GM19023 (cell line): ENCODE data around the gene DRD3.

Source experiments
- ATAC-seq: cut with Tn5 transposase; IDR thresholded peaks from one replicate; pipeline ENCODE4 v1.9.1; 2021; ENCODE audit warnings: mild to moderate bottlenecking, moderate library complexity; ENCODE audit not compliant: unreplicated experiment

Gene DRD3

DNA sequence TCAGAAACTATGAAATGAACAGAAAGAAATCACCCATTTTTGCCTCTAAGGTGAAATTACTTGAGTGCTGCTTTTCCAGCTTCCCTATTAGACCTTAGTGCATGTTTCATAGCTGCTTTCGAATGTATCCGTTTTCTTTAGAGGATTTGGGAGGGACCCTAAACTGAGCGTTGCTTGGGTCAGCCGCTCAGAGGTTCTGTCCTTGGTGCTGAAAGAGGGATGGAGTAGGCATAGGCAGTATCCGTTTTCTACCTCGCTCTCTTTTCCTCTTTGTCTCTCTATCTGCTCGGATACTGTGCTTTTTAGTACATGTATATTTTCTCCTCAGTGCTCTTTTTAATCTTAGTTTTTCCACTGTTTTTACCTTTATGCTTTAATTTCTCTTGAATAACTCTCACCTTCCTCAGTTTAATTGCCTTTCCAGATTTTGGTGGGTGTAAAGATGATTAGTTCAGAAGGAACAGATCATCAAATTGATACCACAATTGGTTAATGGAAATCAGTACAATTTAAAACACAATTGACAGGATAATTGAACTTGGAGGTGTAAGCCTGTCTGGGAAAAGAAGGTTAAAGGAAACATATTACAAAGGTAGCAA is at the start of gene DRD3:
Gene DRD3, minus strand, starts transcription at position 283 of the 599 bp plus-strand sequence. CDS start 7,060 bp downstream, outside the sequence.
- ATAC-seq, result no peak

- ATAC-seq, result no peak
These were observed 48.2 kb upstream of the DRD3 start for GRCh38 chr3:114227076-114227475.

- no peak for ATAC-seq
These were observed 47.5 kb upstream of the DRD3 start for GRCh38 chr3:114226313-114226712.

DNA sequence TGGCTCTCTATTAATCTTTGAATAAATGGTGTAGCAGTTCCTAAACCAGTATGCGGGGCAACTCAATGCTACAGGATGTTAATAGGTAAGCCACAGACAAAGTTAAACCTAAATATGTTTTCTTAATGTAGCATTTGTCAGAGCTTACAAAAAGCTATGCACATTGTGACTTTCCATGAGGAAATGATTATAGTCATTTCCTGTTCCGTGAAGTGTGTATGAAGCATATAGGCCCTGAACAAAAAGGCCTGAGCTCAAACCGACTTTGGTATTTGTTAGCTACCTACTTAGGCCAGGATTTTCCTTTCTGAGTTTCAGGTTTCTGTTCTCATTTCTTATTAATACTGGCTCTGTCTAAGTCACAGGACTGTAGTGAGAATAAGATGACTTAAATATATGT is 44.3 kb upstream of the DRD3 start:
- ATAC-seq, result peak; percentile 81

- ATAC-seq, result no peak
These were observed 43.0 kb upstream of the DRD3 start for GRCh38 chr3:114221881-114222264.

GRCh38 chr3:114221165-114221880 is 42.5 kb upstream of the DRD3 start:
- no peak for ATAC-seq

- no peak for ATAC-seq
These were observed 40.9 kb upstream of the DRD3 start for GRCh38 chr3:114219741-114220140.

DNA sequence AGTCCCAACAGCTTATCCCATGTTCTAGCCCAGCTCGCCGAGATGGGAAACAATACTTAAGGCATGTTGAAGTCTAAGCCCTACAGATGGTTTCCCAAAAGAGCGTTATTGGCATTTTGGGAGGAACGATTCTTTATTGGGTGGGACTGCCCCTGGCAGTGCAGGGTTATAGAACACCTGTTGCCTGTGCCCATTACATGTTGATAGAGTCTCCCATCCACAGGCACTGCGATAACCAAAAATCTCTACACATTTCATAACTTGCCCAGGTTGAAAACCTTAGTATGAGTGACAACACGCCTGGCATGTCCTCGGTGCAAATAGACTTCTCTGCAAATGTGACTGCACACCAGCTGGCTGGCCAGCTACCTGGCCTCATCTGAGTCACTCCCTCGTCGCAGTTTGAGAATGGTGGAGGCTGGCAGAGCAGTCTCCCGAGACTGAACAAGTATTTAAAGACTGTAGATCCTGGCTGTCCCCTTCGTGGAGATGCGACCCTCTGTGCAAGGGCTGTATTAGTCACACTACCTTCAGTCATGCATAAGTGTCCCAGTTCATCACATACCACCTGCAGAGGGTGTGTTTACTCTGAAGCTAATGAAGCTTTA is 39.8 kb upstream of the DRD3 start:
- ATAC-seq, result no peak

- no peak for ATAC-seq
These were observed 39.2 kb upstream of the DRD3 start for GRCh38 chr3:114218006-114218405.

DNA sequence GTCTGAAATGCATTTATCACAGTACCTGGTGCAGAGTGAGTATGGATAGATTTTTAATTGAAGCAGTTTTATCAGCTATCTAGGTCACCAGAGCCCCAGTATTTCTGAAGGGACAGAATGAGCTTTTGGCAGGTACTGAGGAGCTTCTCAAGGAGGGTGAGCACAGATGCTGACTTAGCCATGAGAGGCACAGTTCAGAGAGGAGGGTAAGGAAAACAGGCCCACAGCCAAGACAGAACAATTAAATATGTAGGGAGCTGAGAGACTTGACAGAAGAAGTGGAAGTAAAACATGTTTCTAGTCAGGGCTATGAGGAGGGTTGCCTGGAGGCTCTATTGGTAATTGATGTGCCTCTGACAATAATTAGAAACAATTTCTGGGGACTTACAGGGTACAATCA is 38.4 kb upstream of the DRD3 start:
- no peak for ATAC-seq

DNA sequence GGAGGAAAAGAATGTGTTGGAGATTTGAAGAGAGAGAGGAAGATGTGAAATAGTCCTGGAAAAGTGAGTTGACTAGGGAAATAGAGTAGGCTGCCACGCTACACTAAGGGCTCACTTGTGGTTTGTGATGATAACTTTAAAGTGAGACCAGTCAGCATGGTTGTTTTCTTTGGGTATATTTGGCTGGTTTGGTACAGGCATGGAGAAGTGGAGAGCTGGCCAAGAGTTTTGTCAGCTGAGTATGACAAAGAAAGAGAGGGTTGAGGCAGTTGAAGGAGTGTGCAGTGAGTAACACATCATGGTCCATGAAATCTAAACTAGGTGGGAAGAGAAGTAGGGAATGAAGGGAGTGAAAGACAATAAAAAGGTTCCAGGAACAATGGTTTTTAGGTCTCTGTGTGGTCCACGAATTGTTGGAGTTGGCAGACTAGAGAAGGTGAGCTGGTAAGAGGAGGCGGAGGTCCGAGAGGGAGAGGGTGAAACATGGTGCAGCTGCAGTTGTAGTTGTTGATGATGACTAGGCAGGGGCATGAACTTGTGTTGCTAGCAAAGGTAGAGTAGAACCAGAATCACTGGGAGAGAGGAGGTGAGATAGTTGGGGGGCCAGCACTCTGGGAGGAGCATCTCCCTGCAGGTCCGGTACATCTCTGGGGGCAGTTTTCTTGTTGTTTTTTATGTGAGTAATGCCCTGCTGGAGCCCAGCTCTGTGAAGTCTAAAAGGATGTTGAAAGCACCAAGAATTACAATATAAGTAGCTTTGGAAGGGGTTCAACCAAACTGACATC is 37.5 kb upstream of the DRD3 start:
- ATAC-seq, result no peak

DNA sequence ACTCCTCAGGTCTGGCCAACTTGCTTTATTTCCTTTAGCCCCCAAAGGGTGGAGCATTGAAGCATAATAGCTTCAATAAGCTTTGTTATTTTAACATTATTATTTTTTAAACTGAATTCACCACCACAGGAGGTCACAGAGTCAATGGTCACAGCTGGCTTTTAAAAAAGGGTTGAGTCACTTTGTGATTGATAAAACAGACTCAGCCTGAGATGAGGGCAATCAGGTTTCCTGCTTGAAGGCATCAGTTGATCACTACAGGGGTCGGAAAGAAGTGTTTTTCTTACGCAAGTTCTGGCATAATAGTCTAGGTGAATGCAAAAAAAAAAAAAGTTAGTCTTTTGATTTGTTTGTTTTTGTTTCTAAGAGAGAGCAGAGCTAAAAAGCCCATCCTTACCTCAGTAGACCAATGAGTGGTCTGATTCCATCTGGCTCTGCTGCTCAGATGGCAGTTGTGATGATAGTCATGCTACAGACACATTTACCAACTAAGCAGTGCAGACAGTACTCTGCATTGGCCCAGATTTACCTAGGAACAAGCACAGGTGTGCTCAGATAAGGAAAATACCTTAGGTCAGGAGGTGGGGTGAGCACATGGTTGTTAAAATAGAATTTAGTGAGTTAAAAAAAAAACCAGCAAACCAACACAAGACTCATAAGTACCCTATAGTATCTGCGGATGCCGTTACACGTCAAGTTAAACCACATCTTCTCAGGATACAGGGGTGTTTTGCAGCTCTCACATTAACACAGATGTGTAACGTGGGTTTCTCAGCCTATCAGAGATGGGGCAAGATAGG is 35.9 kb upstream of the DRD3 start:
- ATAC-seq, result peak; percentile 29

DNA sequence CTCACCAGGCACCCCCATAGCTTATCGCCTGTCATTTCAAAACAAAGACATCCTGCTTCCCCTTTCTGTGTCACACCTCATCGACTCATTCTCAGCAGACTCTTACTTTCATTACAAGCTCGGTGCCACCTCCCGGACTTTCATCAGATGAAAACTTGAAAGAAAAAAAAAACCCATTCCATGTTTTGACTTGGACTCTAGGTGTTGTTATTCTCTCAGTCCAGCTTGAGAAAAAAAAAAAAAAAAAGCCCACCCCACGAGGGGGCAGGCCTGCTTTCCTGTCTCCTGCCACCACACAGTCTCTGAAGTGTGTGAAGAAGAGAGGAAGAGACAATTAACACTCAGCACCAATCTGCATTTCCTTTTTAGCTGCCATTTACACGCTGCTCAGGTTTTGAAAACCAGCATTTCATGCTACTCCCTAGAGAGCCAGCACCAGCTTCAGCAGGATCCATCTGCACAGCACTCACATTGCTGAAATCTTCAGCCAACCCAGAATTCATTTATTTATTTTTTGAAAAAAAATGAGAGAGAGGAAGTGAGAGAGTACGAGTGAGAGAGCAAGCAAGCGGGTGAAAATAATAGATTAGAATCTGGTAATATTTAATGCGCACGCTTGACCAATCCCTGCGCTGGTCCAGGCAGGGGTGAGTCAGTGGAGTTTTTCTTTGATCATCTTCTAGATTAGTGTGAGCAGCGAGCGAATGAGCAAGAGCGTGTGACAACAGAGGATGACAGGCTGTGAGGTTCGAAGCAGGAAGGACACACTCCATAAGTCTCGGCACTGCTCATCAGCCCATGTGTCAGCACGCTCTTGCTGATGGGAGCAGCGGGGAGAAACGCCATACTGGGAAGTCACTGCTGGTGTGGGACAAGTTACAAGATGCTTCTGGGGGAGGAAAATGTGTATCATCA is 35.0 kb upstream of the DRD3 start:
- peak; percentile 86 for ATAC-seq

DNA sequence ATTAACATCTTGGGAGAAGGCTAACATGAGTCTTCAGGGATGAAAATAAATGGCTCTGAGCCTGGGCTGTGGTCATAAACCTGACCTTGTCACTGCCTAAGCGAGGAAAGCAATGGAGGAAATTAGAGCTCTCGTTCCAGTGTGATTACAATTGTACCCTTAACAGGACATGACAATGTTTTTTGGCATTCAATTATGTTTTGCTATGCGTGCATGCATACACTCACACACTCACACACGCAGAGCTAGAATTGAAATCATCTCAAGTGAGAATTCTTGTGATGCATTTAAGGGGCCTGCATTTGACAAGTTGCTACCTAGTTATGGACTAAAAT is 34.4 kb upstream of the DRD3 start:
- ATAC-seq, result peak; percentile 9

GRCh38 chr3:114212646-114213045 is 33.8 kb upstream of the DRD3 start:
- ATAC-seq, result no peak

- ATAC-seq, result no peak
These were observed 28.9 kb upstream of the DRD3 start for GRCh38 chr3:114207768-114208167.

DNA sequence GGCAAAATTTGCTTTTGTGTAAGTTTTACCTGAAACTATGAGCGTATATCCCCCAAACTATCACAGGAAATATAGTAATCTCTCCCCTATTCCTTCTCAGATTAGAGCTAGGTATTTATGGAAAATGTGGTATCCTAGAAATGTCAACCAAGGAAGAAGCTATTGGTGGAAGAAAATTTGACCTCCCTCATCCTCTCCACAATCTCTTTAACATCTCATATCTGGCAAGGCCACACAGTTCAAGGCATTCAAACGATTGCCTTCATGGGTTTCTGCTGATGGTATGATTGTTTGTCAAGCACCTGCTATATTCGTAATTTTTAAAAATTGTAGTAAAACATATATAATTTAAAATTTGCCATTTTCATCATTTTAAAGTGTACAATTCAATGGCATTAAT is 27.5 kb upstream of the DRD3 start:
- no peak for ATAC-seq

- no peak for ATAC-seq
These were observed 26.7 kb upstream of the DRD3 start for GRCh38 chr3:114205541-114205940.

GRCh38 chr3:114194750-114195149 is 15.9 kb upstream of the DRD3 start:
- no peak for ATAC-seq

DNA sequence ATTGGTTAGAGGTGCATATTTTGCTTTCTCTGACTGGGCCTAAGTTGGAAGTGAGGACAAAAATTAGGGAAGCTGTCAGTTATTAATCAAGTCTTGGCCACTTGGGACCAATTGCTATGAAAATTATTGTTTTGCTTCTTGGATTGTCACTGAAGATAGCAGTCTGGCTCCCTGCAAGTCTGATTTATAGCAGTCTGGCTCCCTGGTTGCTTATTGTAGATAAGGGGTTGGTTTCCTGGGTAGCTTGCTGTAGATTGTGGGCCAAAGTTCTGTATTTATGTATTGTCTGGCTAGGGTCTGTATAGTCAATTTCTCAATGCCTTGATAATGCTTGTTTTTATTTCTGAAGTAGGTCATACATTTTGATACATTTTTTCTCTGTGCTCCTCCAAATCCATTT is 13.3 kb upstream of the DRD3 start:
- ATAC-seq, result no peak
